Activated CD4-positive, alpha-beta T cell treated with anti-CD3 and anti-CD28 coated beads for 1 hour (primary cell): ENCODE results near the gene NR2F1-AS1.

Experiments used
- DNase-seq: peaks from one replicate; pipeline ENCODE4 v3.0.0-alpha.2; 2020

NR2F1-AS1 gene

GRCh38 chr5:93588352-93589151 lies 7.5 kb upstream of the NR2F1-AS1 start:
- DNase-seq: no peak

- no peak for DNase-seq
Measured at GRCh38 chr5:93587597-93588351, 6.8 kb upstream of the NR2F1-AS1 start.

- DNase-seq: no peak
Measured at GRCh38 chr5:93586736-93587596, 5.9 kb upstream of the NR2F1-AS1 start.

- DNase-seq: no peak
Measured at GRCh38 chr5:93585767-93586385, 4.9 kb upstream of the NR2F1-AS1 start.

- DNase-seq: no peak
Measured at GRCh38 chr5:93585041-93585766, 4.2 kb upstream of the NR2F1-AS1 start.

GRCh38 chr5:93584596-93585040 lies 3.6 kb upstream of the NR2F1-AS1 start:
- DNase-seq: no peak

- no peak for DNase-seq
Measured at GRCh38 chr5:93583768-93584595, 3.0 kb upstream of the NR2F1-AS1 start.

GRCh38 chr5:93583439-93583767 lies 2.4 kb upstream of the NR2F1-AS1 start:
- DNase-seq: no peak

- no peak for DNase-seq
Measured at GRCh38 chr5:93582677-93583438, 1.8 kb upstream of the NR2F1-AS1 start, which contains the start of gene NR2F1. NR2F1 (plus strand) TSS chr5:93583222; CDS start chr5:93585024, 1,802 bp downstream.

GRCh38 chr5:93582167-93582462 lies 1.1 kb upstream of the NR2F1-AS1 start:
- DNase-seq: no peak

- no peak for DNase-seq
Measured at GRCh38 chr5:93580063-93580926, 724 bp downstream of the NR2F1-AS1 start.

- no peak for DNase-seq
Measured at GRCh38 chr5:93579692-93580062, 1.3 kb downstream of the NR2F1-AS1 start.

GRCh38 chr5:93578813-93579691 lies 2.0 kb downstream of the NR2F1-AS1 start:
- DNase-seq: no peak

- no peak for DNase-seq
Measured at GRCh38 chr5:93577854-93578812, 2.9 kb downstream of the NR2F1-AS1 start.

GRCh38 chr5:93576994-93577853 lies 3.8 kb downstream of the NR2F1-AS1 start:
- no peak for DNase-seq
